SU-DHL-6 (cell line): ENCODE results near the gene EMP1.

ENCODE experiments used
- CTCF ChIP-seq: fragments of 200-600 bp; sonication (generic); IDR thresholded peaks from one replicate; pipeline ENCODE4 v1.5.1; 2017; ENCODE audit warnings: antibody characterized with exemption, mild to moderate bottlenecking, low read length, moderate library complexity; ENCODE audit not compliant: insufficient read depth, poor library complexity, severe bottlenecking
- EZH2phosphoT487 ChIP-seq: fragments of 200-600 bp; sonication (generic), shearing (Covaris generic); conservative IDR thresholded peaks from 2 replicates; pipeline ENCODE4 v1.6.1; 2018; ENCODE audit warnings: mild to moderate bottlenecking, antibody characterized with exemption, low read length, moderate library complexity, mixed read lengths

- TF ChIP-seq CTCF (no peak), EZH2phosphoT487 (no peak)
Observed at GRCh38 chr12:13156277-13156676, 40.2 kb upstream of the EMP1 start.
